K562 (cell line): ENCODE measurements around the gene ANXA9. TPM values are rescaled to one million over a fixed set of nuclear protein-coding genes. Genes with fewer than 3 reads are reported as not detected.

Source experiments
- AFF4 ChIP-seq: sonication (generic); formaldehyde crosslinking; IDR thresholded peaks from 2 replicates; pipeline ENCODE4 v1.8.0; 2023; ENCODE audit warnings: mild to moderate bottlenecking, missing genetic modification reagents
- CC2D1A ChIP-seq: fragments of 450-650 bp; IDR thresholded peaks from 2 replicates; pipeline ENCODE4 v1.6.1; 2017; ENCODE audit warnings: mild to moderate bottlenecking
- CHD4 ChIP-seq: fragments of 200-600 bp; sonication (generic); IDR thresholded peaks from 3 replicates; pipeline ENCODE4 v1.6.1; 2012; ENCODE audit warnings: low read depth, mild to moderate bottlenecking, mixed read lengths, low read length, inconsistent platforms; ENCODE audit not compliant: insufficient read depth, insufficient replicate concordance, poor library complexity, severe bottlenecking
- CREM ChIP-seq: IDR thresholded peaks from 2 replicates; pipeline ENCODE4 v1.6.1; 2014; ENCODE audit warnings: antibody characterized with exemption, low read depth
- FOXK2 ChIP-seq, 2 experiments: fragments of 450-650 bp; IDR thresholded peaks in 1 of 2; conservative IDR thresholded peaks in 1 of 2; 2 replicates each; pipeline ENCODE4 v1.6.1; 2016; ENCODE audit warnings: low read depth in 2 of 2, mild to moderate bottlenecking in 1 of 2
- FOXM1 ChIP-seq, 2 experiments: fragments of 450-650 bp in 1 of 2; sonication (generic) in 1 of 2; formaldehyde crosslinking in 1 of 2; IDR thresholded peaks; 2 replicates each; pipeline versions ENCODE4 v1.6.1 to v1.9.0; 2017 to 2022; ENCODE audit warnings: low read depth in 2 of 2, mild to moderate bottlenecking in 2 of 2, missing genetic modification reagents in 1 of 2, moderate library complexity in 1 of 2
- GTF2F1 ChIP-seq: IDR thresholded peaks from 2 replicates; pipeline ENCODE4 v1.6.1; 2011; ENCODE audit warnings: low read depth, low read length, improper control_type of control experiment
- HES1 ChIP-seq: fragments of 450-650 bp; IDR thresholded peaks from 2 replicates; pipeline ENCODE4 v1.6.1; 2016; ENCODE audit warnings: low read depth, mild to moderate bottlenecking, moderate library complexity
- MLX ChIP-seq, 2 experiments: fragments of 450-650 bp in 1 of 2; sonication (generic) in 1 of 2; formaldehyde crosslinking; conservative IDR thresholded peaks; 2 replicates each; pipeline versions ENCODE4 v1.4.0 to v1.8.1; 2020 to 2022; ENCODE audit warnings: mild to moderate bottlenecking in 1 of 2, missing genetic modification reagents in 1 of 2
- MTA2 ChIP-seq: fragments of 450-650 bp; IDR thresholded peaks from 2 replicates; pipeline ENCODE4 v1.6.1; 2016; ENCODE audit warnings: low read depth
- MTA3 ChIP-seq: fragments of 450-650 bp; formaldehyde crosslinking; IDR thresholded peaks from 2 replicates; pipeline ENCODE4 v1.6.1; 2017; ENCODE audit warnings: mild to moderate bottlenecking, borderline replicate concordance
- NR3C1 ChIP-seq: sonication (generic); formaldehyde crosslinking; IDR thresholded peaks from 2 replicates; pipeline ENCODE4 v1.8.1; 2022; ENCODE audit warnings: missing genetic modification reagents
- ZNF347 ChIP-seq: fragments of 450-650 bp; formaldehyde crosslinking; IDR thresholded peaks from 2 replicates; pipeline ENCODE4 v1.4.0; 2020; ENCODE audit warnings: low read depth, mild to moderate bottlenecking, moderate library complexity
- ZNF609 ChIP-seq: sonication (generic); formaldehyde crosslinking; IDR thresholded peaks from 2 replicates; pipeline ENCODE4 v1.8.1; 2023; ENCODE audit warnings: missing genetic modification reagents, mild to moderate bottlenecking, borderline replicate concordance
- ZNF76 ChIP-seq: fragments of 250-450 bp; sonication (Bioruptor Pico); IDR thresholded peaks from 2 replicates; pipeline ENCODE4 v1.4.0; 2020; ENCODE audit warnings: mild to moderate bottlenecking, moderate library complexity, borderline replicate concordance
- polyA plus RNA-seq, 8 experiments: library from polyadenylated mRNA; depleted of rRNA in 4 of 8; stranded (reverse) in 5 of 8; unstranded in 3 of 8; fragments of >200 nt; fragmentation: Nextera tagmentation in 2 of 8; fragmentation: Illumina TruSeq in 1 of 8; extraction: Ambion mirVana in 2 of 8; extraction: Trizol in 1 of 8; gene quantifications; 2 replicates each; pipeline versions ENCODE4 v1.2.1 to v1.2.3, GENCODE V29; 2011 to 2014; ENCODE audit warnings: inconsistent platforms in 1 of 8, missing spikeins in 1 of 8
- total RNA-seq, 7 experiments: library from RNA; depleted of rRNA in 6 of 7; stranded (reverse); fragments of >200 nt in 6 of 7; fragmentation: Illumina TruSeq in 2 of 7; extraction: Trizol in 2 of 7; gene quantifications; 2 replicates each; pipeline versions ENCODE4 v1.2.1 to v1.2.3, GENCODE V29; 2011 to 2021; ENCODE audit warnings: low replicate concordance in 1 of 7

ANXA9 gene
- total and polyA plus RNA-seq, 9 of the 15 experiments (the other 6 are each of a cell fraction or from before 2014, with no cell fraction given) = 0.24 to 1.6 (median 0.57) TPM

GRCh38 chr1:151008244-151009205 lies 26.4 kb downstream of the ANXA9 start, which contains the start of gene PRUNE1 (continued):
- no peak for TF ChIP-seq AFF4
- TF ChIP-seq ZNF609 (CRISPR knock-in tag) = peak; percentile 37; the same call in 1 of the 2 replicates
- no peak for TF ChIP-seq MLX (CRISPR knock-in tag; conservative IDR thresholded peaks at IDR 0.05)
- 0 out of 2 replicates have a peak, but pooled peaks have one; percentile 20 for TF ChIP-seq MTA2
- no peak for TF ChIP-seq NR3C1 (CRISPR knock-in tag)
- TF ChIP-seq GTF2F1 = no peak
- peak; percentile 72; the same call in 1 of the 2 replicates for TF ChIP-seq MTA3
- TF ChIP-seq ZNF347 (CRISPR knock-in tag) = no peak
- no peak for TF ChIP-seq CHD4
- peak; percentile 30; the same call in 1 of the 2 replicates for TF ChIP-seq CC2D1A
- TF ChIP-seq FOXM1 (IDR thresholded peaks at IDR 0.05; ENCODE audit: low read depth) = no peak
- TF ChIP-seq FOXM1 (CRISPR knock-in tag; IDR thresholded peaks at IDR 0.05; ENCODE audit: low read depth) = no peak
- 0 out of 2 replicates have a peak, but pooled peaks have one; percentile 17 for TF ChIP-seq HES1
- TF ChIP-seq ZNF76 (CRISPR knock-in tag) = no peak
- TF ChIP-seq FOXK2 (conservative IDR thresholded peaks at IDR 0.05 in 1 of 2, IDR thresholded peaks at IDR 0.05 in 1 of 2; ENCODE audit: low read depth in 2 of 2) = no peak
- TF ChIP-seq CREM = peak; percentile 92
